Measurements from ENCODE around the gene SAYSD1.

SAYSD1 gene

DNA sequence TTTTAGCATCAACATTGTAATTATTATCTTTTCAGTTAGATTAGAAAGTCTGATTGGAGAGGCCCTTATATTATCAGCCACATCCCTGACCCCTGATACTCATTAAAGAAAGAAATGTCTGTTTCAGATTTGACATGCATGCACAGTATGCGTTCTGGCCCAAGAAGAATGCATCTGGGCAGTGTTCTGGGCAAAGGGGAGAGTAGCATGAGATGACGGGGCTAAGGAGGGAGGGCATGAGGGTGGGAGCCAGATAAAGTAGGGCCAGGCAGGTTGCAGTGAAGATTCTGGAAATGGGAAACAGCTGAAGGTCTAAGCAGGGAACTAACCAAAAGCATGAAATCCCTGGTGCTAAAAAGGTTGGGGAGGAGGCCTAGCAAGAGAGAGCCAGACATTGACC lies 7.3 kb downstream of the SAYSD1 start:
- no peak for DNase-seq

DNA sequence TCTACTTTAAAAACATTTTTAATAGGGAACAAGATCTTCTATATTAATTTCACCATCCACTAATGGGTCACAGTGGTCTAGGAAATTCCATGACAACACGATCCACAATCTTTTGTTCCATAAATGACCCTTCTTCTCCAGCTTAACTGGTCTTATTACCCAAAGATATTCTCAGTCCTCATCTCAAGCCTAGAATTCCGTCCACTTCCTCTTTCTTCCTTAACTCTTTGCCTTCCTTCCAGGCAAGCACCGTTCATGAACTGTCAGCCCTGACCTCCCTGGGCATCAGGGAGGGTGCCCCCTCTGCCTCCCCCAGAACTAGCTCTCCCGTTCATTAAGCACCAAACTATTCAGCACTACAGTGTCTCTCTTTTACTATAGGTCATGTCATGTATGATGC lies 8.0 kb downstream of the SAYSD1 start:
- no peak for DNase-seq

DNA sequence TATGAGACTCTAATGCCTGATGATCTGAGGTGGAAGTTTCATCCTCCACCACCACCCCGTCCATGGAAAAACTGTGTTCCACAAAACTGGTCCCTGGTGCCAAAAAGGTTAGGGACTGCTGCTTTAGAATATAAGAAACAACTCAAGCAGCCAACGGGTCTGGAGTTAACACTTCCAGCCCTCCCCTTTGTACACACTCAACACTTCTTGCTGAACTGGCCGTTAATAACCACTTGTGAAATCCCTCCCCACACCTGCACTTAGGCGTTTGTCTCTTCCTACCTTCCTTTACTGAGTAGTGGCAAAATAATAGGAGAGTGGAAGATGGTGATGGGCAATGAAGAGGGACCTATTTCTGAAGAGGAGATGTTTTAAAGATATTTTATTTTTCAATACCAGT lies 10.5 kb downstream of the SAYSD1 start:
- no peak for DNase-seq

DNA sequence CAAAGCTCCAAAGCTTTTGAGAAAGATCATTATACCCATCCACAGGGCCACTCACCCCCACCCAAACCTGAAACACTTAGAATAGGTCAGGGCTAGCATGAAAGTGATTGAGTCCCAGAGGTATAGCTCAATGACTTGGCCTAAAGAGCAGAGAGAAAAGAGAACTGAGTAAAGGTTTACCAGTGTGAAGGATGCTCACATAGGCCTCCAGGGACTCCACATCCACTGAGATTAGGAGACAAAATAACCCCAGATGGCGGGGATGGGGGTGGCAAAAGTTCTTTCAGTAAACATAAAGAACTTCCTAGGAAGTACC lies 12.2 kb downstream of the SAYSD1 start:
- no peak for DNase-seq

DNA sequence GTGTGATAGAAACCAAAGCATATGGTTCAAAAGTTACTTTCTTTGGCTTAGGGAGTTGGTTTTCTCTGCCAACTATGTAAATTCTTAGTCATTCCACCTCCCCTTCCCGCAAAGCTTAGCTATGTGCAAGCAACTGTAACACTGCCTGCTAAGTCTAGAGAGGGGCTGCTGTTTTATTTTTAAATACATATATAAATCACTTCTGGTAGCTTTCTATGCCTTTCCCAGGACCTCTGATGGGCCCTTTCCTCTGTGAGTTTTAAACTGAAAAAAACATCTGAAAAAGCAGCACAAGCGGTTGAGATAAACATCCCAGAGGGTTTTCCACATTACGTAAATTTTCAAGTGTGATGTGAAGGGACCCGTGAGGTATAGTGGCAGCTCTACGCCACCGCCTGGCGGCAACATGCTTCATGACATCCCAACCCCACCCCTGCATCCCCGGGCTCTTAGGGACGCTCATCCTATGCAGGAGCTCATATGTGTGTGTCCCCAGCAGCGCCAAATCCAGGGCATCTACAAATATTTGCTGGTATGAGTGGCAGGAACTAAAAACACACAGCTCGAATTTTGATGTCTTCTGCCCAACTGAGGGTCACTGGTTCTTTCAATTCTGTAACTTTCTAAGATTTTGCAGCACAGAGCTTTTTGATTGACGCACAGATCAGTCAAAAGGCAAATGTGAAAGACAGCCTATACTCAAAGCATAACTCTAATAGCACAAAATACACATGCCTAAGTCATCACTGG lies 12.7 kb downstream of the SAYSD1 start:
- DNase-seq = no peak

DNA sequence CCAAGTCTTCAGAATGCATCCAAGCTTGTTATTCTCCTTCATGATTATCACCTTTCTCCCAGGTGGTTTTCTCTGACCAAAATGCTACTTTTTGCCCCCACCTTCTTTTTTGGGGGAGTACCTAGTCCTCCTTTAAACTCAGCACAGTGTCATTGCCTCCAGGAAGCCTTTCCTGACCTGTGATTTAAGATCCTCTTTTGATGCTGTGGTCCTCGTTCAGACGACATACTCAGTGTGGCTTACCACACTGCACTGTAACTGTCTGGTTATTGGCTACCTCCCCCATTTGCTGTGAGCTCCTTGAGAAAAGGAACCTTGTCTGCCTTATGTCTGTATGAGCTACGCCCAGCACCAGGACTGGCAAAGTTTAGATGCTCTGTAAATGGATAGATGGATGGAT lies 14.6 kb downstream of the SAYSD1 start:
- DNase-seq = no peak

DNA sequence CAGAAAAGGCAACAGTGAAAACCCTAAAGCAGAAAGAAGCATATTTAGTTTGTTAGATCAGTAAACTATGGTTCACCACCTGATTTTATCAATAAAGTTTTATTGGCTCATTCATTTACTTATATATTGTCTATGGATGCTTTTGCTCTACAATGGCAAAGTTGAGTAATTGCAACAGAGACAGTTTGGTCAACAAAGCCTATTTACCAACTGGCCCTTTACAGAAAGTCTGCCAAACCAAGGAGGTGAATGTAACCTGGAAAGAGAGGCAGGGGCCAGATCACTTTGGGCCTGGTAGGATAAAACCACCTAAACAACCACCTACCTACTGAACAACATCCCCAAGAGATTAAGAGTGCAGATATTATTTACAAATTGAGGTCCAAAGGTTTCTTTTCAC lies 19.4 kb downstream of the SAYSD1 start:
- no peak for DNase-seq

DNA sequence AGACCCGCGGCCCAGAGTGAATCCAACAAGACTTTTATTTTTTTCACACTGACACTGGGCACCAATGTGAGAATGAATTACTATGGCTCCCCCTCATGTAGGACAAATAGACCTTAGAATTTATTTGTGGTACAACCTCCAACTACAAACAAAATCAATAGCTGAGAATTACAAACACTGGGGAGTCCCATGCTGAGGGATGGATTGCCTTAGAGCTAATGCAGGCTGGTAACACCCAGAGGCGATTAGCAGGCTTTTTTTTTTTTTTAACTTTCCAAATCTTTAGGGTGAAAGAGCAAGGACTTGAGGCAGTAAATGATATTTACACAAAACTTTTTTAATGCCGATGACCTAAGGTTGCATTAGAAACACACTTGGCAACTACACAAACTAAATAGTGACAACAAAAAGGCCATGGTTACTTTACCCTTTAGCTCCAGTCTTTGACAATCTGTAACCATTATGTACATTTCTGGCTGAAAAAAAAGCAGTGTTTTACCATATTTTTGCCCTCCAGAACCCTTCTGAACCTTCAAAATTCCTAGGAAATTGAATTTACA lies 21.8 kb downstream of the SAYSD1 start:
- DNase-seq = no peak

GRCh38 chr6:39092124-39092523 lies 22.9 kb downstream of the SAYSD1 start:
- no peak for DNase-seq

GRCh38 chr6:39091220-39091619 lies 23.8 kb downstream of the SAYSD1 start:
- DNase-seq = peak; percentile 84

- DNase-seq = no peak
These were observed 24.9 kb downstream of the SAYSD1 start for GRCh38 chr6:39090036-39090435.

DNA sequence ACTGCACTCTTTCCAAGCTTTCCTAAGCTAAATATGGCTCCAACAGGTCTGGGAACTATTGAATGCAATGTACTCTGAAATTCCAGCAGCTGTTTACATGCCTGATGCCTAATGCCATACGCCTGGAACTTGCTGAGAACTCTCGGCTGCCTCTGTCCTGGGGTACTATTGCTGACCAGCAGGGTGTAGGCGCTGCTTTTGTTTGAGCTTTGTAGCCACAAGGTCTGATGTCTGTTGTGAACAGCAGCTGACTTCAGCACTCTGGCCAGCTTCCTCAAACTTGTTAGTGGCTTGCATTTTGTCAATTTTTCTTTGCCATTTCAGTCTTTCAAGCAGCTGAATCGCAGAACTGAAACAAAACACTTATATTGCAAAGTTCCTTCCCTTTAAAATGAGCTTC lies 26.7 kb downstream of the SAYSD1 start:
- no peak for DNase-seq

- no peak for DNase-seq
These were observed 27.8 kb downstream of the SAYSD1 start for GRCh38 chr6:39087197-39087596.

DNA sequence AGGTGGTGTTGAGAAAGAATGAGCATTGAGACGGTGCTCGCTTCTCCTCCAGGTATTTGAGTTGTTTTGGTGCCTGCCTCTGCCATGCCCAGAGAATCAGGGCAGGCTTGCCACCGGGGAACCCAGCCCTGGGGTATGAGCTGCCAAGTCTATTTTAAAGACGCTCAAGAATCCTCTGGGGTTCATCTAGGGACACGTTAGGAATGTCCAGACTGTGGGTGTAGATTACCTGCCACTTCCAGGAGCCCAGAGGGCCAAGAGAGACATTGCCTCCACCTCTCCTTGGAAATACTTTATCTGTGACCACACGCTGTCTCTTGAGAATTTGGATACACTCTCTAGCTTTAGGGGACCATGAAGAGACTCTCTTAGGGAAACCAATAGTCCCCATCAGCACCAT lies 28.3 kb downstream of the SAYSD1 start:
- DNase-seq = no peak

GRCh38 chr6:39086294-39086693 lies 28.7 kb downstream of the SAYSD1 start:
- no peak for DNase-seq

GRCh38 chr6:39085129-39085797 lies 29.7 kb downstream of the SAYSD1 start:
- no peak for DNase-seq

- DNase-seq = no peak
These were observed 30.5 kb downstream of the SAYSD1 start for GRCh38 chr6:39084506-39084905.

GRCh38 chr6:39083231-39083634 lies 31.8 kb downstream of the SAYSD1 start:
- DNase-seq = no peak

DNA sequence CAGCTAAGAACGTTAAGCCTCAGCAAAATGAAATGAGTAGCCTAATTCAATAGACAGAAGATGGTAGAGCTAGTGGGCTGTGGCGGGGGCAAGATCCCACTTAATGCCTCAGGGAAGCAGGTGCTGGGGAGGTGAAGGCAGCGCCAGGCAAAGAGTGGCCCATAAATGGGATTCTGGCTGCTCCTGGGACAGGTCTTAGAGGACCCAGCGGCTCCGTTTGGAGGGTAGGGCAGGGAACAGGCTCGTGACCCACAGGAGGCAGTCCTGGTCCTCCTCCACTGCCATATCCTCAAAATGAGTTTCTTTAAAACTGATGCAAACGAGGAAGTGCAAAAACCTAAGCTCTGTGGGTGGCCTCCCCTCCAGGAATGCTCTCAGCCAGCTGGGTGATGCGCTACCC lies 32.7 kb downstream of the SAYSD1 start:
- no peak for DNase-seq

DNA sequence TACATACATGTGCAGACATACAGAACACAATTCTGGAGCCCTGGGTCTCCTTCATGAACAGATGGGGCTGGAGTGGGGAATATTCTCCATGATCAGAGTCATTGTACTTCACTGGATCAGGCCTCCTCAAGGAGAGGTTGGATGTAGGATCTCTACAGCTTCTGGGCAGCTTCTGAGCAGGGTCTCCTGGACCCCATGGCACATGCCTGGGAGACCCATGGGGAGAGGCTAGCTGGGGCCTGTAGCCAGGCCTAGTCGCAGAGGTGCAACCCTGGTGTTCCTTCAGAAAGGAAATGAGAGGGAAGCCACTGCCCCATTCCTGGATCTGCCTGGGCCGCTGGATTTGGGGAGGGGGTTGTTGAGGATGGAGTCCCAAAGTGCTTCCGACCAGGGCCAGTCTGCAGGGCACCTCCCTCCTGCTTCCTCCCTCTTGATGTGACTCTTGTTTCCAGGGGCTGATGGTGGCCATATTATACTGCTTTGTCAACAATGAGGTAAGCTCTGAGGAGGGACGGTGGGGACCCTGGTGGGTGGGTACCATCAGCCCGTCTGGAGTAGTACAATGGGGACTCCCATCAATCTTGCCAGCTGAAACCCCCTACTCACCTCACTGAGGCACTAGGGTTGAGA lies 34.6 kb downstream of the SAYSD1 start:
- DNase-seq = no peak

DNA sequence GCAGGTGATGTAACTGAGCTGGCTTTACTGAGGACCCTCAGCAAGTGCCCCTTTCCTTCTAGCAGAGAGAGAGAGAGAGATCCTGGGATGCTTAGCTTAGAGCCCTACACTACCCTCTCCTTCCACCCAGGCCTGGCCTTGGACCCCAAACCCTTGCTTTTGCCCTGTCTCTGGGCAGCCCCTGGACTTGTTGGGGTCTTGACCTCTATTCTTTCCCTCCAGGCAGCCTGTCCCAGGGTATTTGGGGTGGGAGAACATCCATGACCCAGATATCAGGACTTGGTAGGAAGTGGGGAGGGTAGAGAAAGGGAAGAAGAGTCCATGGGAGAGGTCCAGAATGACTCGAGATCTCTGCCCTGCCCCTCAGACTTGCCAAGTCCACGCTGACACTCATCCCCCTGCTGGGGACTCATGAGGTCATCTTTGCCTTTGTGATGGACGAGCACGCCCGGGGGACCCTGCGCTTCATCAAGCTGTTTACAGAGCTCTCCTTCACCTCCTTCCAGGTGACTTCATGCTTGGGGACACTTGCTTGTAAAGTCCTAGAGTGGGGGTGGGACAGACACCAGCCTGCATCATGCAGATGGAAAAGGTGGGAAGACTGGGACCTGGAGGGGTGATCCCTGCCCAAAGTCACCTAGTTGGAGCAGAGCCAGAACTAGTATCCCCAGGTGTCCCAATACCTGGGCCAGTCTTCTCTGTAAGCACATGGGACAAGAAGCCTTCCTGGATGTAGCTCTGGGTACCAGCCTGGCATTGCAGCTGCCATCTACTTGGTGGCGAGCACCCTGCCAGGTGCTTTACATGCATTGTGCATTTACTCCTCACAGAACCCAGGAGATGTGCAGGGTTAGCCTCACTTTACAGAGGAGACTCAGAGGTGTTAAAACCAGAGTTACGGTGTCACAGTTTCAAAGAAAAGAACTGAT lies 35.5 kb downstream of the SAYSD1 start:
- no peak for DNase-seq

DNA sequence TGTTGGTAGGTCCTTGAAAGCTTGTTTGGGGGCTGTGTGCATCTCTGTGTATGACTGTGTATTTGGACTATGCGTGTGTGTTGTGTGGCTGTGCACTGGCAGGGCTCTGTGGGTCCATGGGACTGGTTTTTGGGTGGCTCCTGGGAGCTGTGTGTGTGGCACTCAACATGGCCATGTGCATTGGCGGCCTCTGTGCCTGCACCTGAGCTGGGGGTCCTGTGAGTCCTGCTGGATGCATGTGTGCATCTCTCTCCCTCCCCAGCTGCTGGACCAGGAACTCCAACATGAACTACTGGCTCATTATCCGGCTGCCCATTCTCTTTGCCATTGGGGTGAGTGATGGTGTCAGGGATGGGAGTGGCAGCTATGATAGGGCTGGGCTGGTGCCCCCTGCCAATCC lies 36.3 kb downstream of the SAYSD1 start:
- DNase-seq = no peak
